Activated CD8-positive, alpha-beta memory T cell treated with anti-CD3 and anti-CD28 coated beads, Interleukin-2, amount 10 ng/mL, durations not matched to agents 7 days and 5 days (primary cell): ENCODE measurements around the gene KDM7A. TPM values are rescaled to one million over a fixed set of nuclear protein-coding genes. Genes with fewer than 3 reads are reported as not detected.

Source experiments
- total RNA-seq, 2 experiments: library from RNA; stranded (reverse); gene quantifications; one replicate each; pipeline ENCODE4 v1.2.3, GENCODE V29; 2021

The KDM7A gene
- total RNA-seq, 2 experiments from 2014 or later, result 7.3 to 13.1 TPM

Other genes with a start within 250 kb of the KDM7A start
- 100 to 1,000 TPM; 104 to 215 TPM for gene PARP12, start 114.0 kb downstream of the KDM7A start, total RNA-seq
- gene SLC37A3, start 221.5 kb upstream of the KDM7A start, total RNA-seq, result 10 to 100 TPM; 27.0 to 35.3 TPM
- 1 to 10 TPM; 5.0 to 7.3 TPM for gene RAB19, start 227.1 kb upstream of the KDM7A start, total RNA-seq